Measurements from ENCODE around the gene PHAX. TPM values are rescaled to one million over a fixed set of nuclear protein-coding genes. Genes with fewer than 3 reads are reported as not detected.

PHAX gene
- total and polyA plus RNA-seq, 10 of the 15 experiments (the other 5 are each of a cell fraction or from before 2014, with no cell fraction given) = 28.2 to 88.7 (median 60.3) TPM

DNA sequence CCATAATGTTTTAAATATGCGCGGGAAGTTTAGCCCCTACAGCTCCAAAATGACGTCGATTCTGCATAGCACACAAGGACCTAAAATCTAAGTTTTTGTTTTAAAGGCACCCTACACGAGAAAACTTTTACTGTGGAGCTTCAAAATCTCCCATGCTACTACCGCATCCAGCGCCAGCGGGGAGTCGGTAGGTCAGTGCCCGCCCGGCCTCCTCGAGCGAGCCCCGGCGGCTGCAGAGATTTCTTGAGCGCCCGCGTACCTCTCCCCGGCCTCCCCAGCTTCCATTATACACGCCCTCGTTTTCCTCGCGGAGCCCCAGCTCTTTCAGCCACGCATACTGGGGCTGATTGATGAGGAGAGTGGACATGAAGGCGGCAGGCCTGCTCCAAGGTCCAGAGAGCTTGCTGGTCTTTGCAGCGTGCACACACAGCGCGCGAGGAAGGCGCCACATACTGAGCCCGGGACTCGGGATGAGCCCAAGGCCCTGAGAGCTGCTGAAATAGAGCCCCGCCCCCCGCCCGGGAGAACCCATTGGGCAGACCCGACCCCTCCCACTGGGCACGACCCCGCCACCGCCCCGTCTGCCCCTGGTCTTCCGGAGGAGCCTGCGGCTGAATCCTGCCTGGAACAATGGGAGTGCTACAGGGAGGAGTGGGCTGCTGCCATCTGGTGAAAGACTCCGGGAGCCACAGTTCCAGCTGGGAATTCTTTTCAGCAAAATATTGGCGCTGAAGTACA is 5.8 kb upstream of the PHAX start, which contains the start of gene ALDH7A1:
Gene ALDH7A1 (minus strand): TSS at position 472 of the 738 bp plus-strand sequence. CDS start 21 bp downstream, at position 451.
- WGBS (ENCODE audit: insufficient coverage, insufficient replicate concordance, low lambda C conversion rate, missing lambda C conversion rate) = 28% methylated on average over 43 of the region's 44 CpGs
- H4K20me1 ChIP-seq (ENCODE audit: control insufficient read depth, insufficient read depth) = no peaks in the 10 kb centered on the region
- peak within 1 kb of the TSS; percentile 50; the same call in 1 of the 2 replicates for H3K4me2 ChIP-seq (ENCODE audit: control insufficient read depth, insufficient read depth)
- 0 out of 6 replicates have a peak, but pooled peaks of 1 of the 3 experiments have one; percentile 9 for TF ChIP-seq CTCF (IDR thresholded peaks at IDR 0.05 in 2 of 3, conservative IDR thresholded peaks at IDR 0.05 in 1 of 3; ENCODE audit: control insufficient read depth in 2 of 3, extremely low read depth in 1 of 3, insufficient read depth in 1 of 3, low read depth in 3 of 3, low read length in 3 of 3)
- no peak for TF ChIP-seq RCOR1 (conservative IDR thresholded peaks at IDR 0.05; ENCODE audit: low read depth, low read length)
- no peak for TF ChIP-seq ZNF274 (IDR thresholded peaks at IDR 0.05; ENCODE audit: insufficient read depth, insufficient read length)
- TF ChIP-seq JUNB (IDR thresholded peaks at IDR 0.05) = no peak
- no peak for TF ChIP-seq CHD2 (IDR thresholded peaks at IDR 0.05; ENCODE audit: borderline replicate concordance, low read depth, low read length)
- peak; percentile 19 to 33; a peak in 2 of 4 replicates for TF ChIP-seq IKZF2 (IDR thresholded peaks at IDR 0.05)
- TF ChIP-seq MAX (IDR thresholded peaks at IDR 0.05; ENCODE audit: low read depth, low read length) = no peak
- no peak for TF ChIP-seq ZNF687 (IDR thresholded peaks at IDR 0.05)
- no peak for TF ChIP-seq YY1 (IDR thresholded peaks at IDR 0.05; ENCODE audit: low read depth, low read length)
- no peak for TF ChIP-seq GABPA (IDR thresholded peaks at IDR 0.05; ENCODE audit: low read depth)
- TF ChIP-seq MTA3 (IDR thresholded peaks at IDR 0.05; ENCODE audit: borderline replicate concordance, low read length) = no peak
- peak within 1 kb of the TSS; percentile 65 for H2AFZ ChIP-seq (ENCODE audit: control insufficient read depth, low read depth, low read length)
- H3K36me3 ChIP-seq (ENCODE audit: control insufficient read depth in 2 of 2, insufficient read depth in 2 of 2, low read length in 1 of 2) = no peaks in the 10 kb centered on the region
- intact Hi-C loops (cut with micrococcal nuclease; ENCODE audit: unreplicated experiment) = no loop called here
- SMC1A ChIA-PET (ENCODE audit: uncharacterized antibody, unreplicated experiment) = no interaction called here
- no peaks in the 10 kb centered on the region; the same call in 2 of the 3 replicates for H3K9me3 ChIP-seq (replicated peaks; ENCODE audit: control insufficient read depth, insufficient read depth, low read length)
- no peak within 1 kb of the TSS for H3K9ac ChIP-seq (ENCODE audit: control insufficient read depth, insufficient read depth, low read length)
- DNase-seq (ENCODE audit: low read depth, low spot score) (no peak), ATAC-seq (peak; percentile 77), FAIRE-seq (no peak)
- RAD21 ChIA-PET (ENCODE audit: unreplicated experiment) = no interaction called here
- CTCF ChIA-PET = interaction anchor here (1.5 kb wide), 1 partner anchor 10 kb away, joined by 3 read pairs; no protein-coding TSS in a partner anchor
- peaks cover 0 to 2% of the 10 kb centered on the region in 2 experiments; a peak in 3 of 4 replicates for H3K27me3 ChIP-seq (replicated peaks in 1 of 2; ENCODE audit: control insufficient read depth in 2 of 2, insufficient read depth in 2 of 2, low read length in 1 of 2)
- no peaks in the 10 kb centered on the region for H3K79me2 ChIP-seq (ENCODE audit: control insufficient read depth, insufficient read depth, low read length)
- in situ Hi-C loops (cut with MboI) = no loop called here
- POLR2A ChIA-PET = no interaction called here
- no peaks in the 10 kb centered on the region for H3K4me1 ChIP-seq (ENCODE audit: control insufficient read depth, insufficient read depth, low read length)
- H3K4me3 ChIP-seq = peak within 1 kb of the TSS; percentile 12; the same call in 1 of the 2 replicates
- no TSS peak for BruUV-seq (replicated peaks)
- H3K27ac ChIP-seq (ENCODE audit: control insufficient read depth, insufficient read depth) = no peak within 1 kb of the TSS

Data from GM12878 (cell line).